Sigmoid colon (tissue), 7 donors: ENCODE data around the gene ADSL. TPM values are rescaled to one million over a fixed set of nuclear protein-coding genes. Genes with fewer than 3 reads are reported as not detected.
A peak's percentile ranks its signal among the peaks of the same experiment; 100 is the strongest.

Source experiments
- DNase-seq: peaks from one replicate; pipeline ENCODE4 v3.0.0-alpha.2; 2019
- H3K27ac ChIP-seq, 4 donors: fragments of 200-600 bp; sonication (generic); one replicate each; pipeline ENCODE4 v1.5.1; 2016 to 2019; ENCODE audit warnings: mild to moderate bottlenecking in 1 of 4
- H3K27me3 ChIP-seq, 3 donors: fragments of 200-600 bp; sonication (generic); one replicate each; pipeline ENCODE4 v1.5.1; 2019; ENCODE audit warnings: mild to moderate bottlenecking in 1 of 3
- H3K36me3 ChIP-seq, 4 donors: fragments of 200-600 bp; sonication (generic); one replicate each; pipeline ENCODE4 v1.5.1; 2016 to 2019
- H3K4me1 ChIP-seq, 4 donors: fragments of 200-600 bp; sonication (generic); one replicate each; pipeline ENCODE4 v1.5.1; 2017 to 2019
- H3K4me3 ChIP-seq, 4 donors: fragments of 200-600 bp; sonication (generic); one replicate each; pipeline ENCODE4 v1.5.1; 2017 to 2019; ENCODE audit warnings: mild to moderate bottlenecking in 2 of 4, moderate library complexity in 1 of 4
- H3K9me3 ChIP-seq, 4 donors: fragments of 200-600 bp in 3 of 4; sonication (generic) in 3 of 4; one replicate each; pipeline versions ENCODE4 v1.5.1 to v1.6.1; 2013 to 2019
- EP300 ChIP-seq, 4 donors: sonication (generic); formaldehyde crosslinking; IDR thresholded peaks; one replicate each; pipeline ENCODE4 v1.6.1; 2017; ENCODE audit warnings: antibody characterized with exemption in 4 of 4
- POLR2A ChIP-seq, 2 donors: fragments of 450-650 bp; IDR thresholded peaks; one replicate each; pipeline ENCODE4 v1.6.1; 2016; ENCODE audit warnings: antibody characterized with exemption in 2 of 2, mild to moderate bottlenecking in 2 of 2, moderate library complexity in 2 of 2
- POLR2AphosphoS5 ChIP-seq, 4 donors: sonication (generic); formaldehyde crosslinking; IDR thresholded peaks; one replicate each; pipeline ENCODE4 v1.6.1; 2017; ENCODE audit warnings: antibody characterized with exemption in 4 of 4
- WGBS, 2 donors: extraction: QIAGEN DNeasy Blood & Tissue Kit; methylation state at CpG; one replicate each; pipeline ENCODE4 v1.1.7; 2013; 5-methylcytosine and 5-hydroxymethylcytosine counted together
- intact Hi-C: fragments of 100-400 bp; cut with DNase I; formaldehyde crosslinking; loops from one replicate; pipeline ENCODE4 v1.15.1; 2023
- polyA plus RNA-seq, 3 donors: library from polyadenylated mRNA; stranded (reverse); fragments of 200-250 nt; gene quantifications; one replicate each; pipeline ENCODE4 v1.2.3, GENCODE V29; 2013
- total RNA-seq, 4 donors: library from RNA; depleted of rRNA; stranded (reverse); fragments of >200 nt; gene quantifications; one replicate each; pipeline ENCODE4 v1.1.0, GENCODE V29; 2016
- TF ChIP-seq, protein P1 (sequence below), 4 experiments: fragments of 450-650 bp in 3 of 4; fragments of 200-600 bp in 1 of 4; IDR thresholded peaks; one replicate each; pipeline ENCODE4 v1.5.1; 2016 to 2019; ENCODE audit warnings: antibody characterized with exemption in 4 of 4, mild to moderate bottlenecking in 3 of 4, moderate library complexity in 2 of 4
- donor health status: healthy with polysubstance abuse.
- donor health status: Bipolar disorder and iron deficiency.
- donor health status: healthy.

ADSL gene
- total and polyA plus RNA-seq, 7 donors = 34.0 to 469 (median 86.7) TPM

DNA sequence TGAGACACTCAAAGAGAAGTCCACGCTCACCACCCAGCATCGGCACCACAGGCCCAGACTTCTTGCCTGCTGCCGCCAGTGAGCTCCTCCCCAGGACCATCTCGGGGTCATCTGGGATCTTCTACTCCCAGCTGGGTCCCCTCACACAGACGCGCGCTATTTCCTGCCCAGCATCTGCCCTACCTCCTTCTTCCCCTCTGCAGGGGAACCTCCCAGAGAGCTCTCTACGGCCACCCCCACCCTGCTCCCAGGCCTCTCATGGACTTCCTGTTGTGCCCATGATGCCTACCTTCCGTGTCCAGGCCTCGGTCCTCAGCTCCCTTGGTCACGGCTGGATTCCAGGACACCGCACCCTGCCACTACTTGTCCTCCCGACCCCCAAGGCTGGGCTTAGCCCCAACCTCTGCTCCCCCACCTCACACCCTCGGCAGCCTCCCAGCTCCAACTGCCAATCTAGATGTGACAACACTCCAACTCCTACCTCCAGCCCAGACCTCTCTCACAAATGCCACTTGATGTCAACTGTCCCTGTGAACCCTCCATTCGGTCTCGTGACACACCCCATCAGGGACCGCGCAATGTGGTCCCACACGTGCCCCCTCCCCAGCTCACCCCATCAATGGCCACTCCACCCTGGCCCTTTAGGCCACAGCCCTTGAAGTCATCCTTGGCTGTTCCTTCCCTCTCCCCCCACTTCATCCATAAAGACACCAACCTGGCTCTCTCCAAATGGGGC, 69.4 kb downstream of the ADSL start:
- peaks cover 0 to 16% (median 7%) of the 10 kb centered on the region in 4 donors for H3K4me1 ChIP-seq
- TF ChIP-seq POLR2AphosphoS5 (IDR thresholded peaks at IDR 0.05) = peak in 1 of 4 donors; percentile 18
- no peak for TF ChIP-seq POLR2A (IDR thresholded peaks at IDR 0.05)
- H3K9me3 ChIP-seq = no peaks in the 10 kb centered on the region
- H3K27ac ChIP-seq = peak overlapping the region in 2 of 4 donors; percentile 35 to 40
- no peaks in the 10 kb centered on the region for H3K27me3 ChIP-seq
- H3K36me3 ChIP-seq = peaks cover 18 to 65% (median 43%) of the 10 kb centered on the region in 4 donors
- no peak for DNase-seq
- H3K4me3 ChIP-seq = no peak overlapping the region
- intact Hi-C loops = no loop called here
- WGBS, 2 donors = 55 to 77% methylated on average over 19 of the region's 19 CpGs

DNA sequence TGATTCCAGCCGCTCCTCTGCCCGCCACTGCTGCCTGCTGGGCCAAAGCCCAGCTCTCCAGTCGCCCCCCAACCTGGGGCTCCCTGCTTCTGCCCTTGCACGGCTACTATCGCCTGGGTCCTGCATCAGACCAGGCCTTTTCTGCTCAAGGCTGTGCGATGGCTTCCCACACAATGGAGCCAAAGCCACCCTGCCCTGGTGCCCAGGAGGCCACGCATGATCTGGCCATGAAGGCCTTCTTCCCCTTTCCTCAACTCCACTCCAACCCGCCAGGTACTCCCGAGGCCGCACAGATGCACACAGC, 69.9 kb downstream of the ADSL start:
- Histone ChIP-seq H3K27me3 (no peaks in the 10 kb centered on the region), H3K9me3 (no peaks in the 10 kb centered on the region), H3K27ac (peak overlapping the region in 2 of 4 donors; percentile 35 to 40), H3K4me3 (no peak overlapping the region), H3K4me1 (peaks cover 0 to 16% (median 7%) of the 10 kb centered on the region in 4 donors), H3K36me3 (peaks cover 23 to 65% (median 40%) of the 10 kb centered on the region in 4 donors)
- no peak for TF ChIP-seq POLR2A (IDR thresholded peaks at IDR 0.05)
- no peak for TF ChIP-seq EP300 (IDR thresholded peaks at IDR 0.05)
- intact Hi-C loops = no loop called here
- WGBS, 2 donors = 92 to 97% methylated on average over 10 of the region's 10 CpGs
- no peak for DNase-seq

- no peaks in the 10 kb centered on the region for H3K9me3 ChIP-seq
- H3K27ac ChIP-seq = no peak overlapping the region
- TF ChIP-seq POLR2AphosphoS5 (IDR thresholded peaks at IDR 0.05) (no peak), POLR2A (IDR thresholded peaks at IDR 0.05) (no peak), EP300 (IDR thresholded peaks at IDR 0.05) (no peak)
- TF ChIP-seq, protein P1, sequence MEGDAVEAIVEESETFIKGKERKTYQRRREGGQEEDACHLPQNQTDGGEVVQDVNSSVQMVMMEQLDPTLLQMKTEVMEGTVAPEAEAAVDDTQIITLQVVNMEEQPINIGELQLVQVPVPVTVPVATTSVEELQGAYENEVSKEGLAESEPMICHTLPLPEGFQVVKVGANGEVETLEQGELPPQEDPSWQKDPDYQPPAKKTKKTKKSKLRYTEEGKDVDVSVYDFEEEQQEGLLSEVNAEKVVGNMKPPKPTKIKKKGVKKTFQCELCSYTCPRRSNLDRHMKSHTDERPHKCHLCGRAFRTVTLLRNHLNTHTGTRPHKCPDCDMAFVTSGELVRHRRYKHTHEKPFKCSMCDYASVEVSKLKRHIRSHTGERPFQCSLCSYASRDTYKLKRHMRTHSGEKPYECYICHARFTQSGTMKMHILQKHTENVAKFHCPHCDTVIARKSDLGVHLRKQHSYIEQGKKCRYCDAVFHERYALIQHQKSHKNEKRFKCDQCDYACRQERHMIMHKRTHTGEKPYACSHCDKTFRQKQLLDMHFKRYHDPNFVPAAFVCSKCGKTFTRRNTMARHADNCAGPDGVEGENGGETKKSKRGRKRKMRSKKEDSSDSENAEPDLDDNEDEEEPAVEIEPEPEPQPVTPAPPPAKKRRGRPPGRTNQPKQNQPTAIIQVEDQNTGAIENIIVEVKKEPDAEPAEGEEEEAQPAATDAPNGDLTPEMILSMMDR (IDR thresholded peaks at IDR 0.05) = no peak
- H3K4me1 ChIP-seq = peaks cover 0 to 16% (median 7%) of the 10 kb centered on the region in 4 donors
- H3K4me3 ChIP-seq = no peak overlapping the region
- whole genome bisulfite sequencing, 2 donors = 89 to 95% methylated on average over 11 of the region's 11 CpGs
- no peak for DNase-seq
- H3K36me3 ChIP-seq = peaks cover 24 to 65% (median 37%) of the 10 kb centered on the region in 4 donors
- intact Hi-C loops = no loop called here
- H3K27me3 ChIP-seq = no peaks in the 10 kb centered on the region
Observed at GRCh38 chr22:40416636-40417035, 70.3 kb downstream of the ADSL start.

DNA sequence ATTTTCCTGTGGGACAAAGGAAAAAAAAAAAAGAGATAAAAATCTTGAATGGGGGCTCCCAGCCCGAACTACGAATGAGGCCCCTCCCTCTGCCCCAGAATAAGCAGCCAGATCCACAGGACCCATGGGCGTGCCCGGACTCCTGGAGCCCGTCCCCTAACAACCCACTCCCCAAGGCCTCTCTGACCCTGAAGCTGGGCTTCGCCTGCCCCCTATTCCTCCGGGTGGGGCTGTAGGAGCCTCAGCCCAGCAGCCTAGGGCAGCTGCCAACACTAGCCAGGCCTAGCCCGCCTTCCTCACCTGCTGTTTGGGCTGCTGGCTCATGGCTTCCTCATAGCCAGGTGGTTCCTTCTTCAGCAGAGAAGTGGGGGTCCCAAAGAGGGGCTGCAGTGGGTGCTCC, 70.7 kb downstream of the ADSL start:
- WGBS, 2 donors = 92 to 95% methylated on average over 8 of the region's 8 CpGs
- Histone ChIP-seq H3K9me3 (no peaks in the 10 kb centered on the region), H3K27me3 (no peaks in the 10 kb centered on the region), H3K4me1 (peaks cover 0 to 16% (median 7%) of the 10 kb centered on the region in 4 donors), H3K4me3 (no peak overlapping the region), H3K27ac (no peak overlapping the region), H3K36me3 (peaks cover 24 to 64% (median 37%) of the 10 kb centered on the region in 4 donors)
- intact Hi-C loops = no loop called here
- no peak for TF ChIP-seq POLR2A (IDR thresholded peaks at IDR 0.05)
- TF ChIP-seq, protein P1 (IDR thresholded peaks at IDR 0.05) = no peak
- TF ChIP-seq EP300 (IDR thresholded peaks at IDR 0.05) = no peak
- no peak for TF ChIP-seq POLR2AphosphoS5 (IDR thresholded peaks at IDR 0.05)
- no peak for DNase-seq

GRCh38 chr22:40417881-40418280, 71.6 kb downstream of the ADSL start:
- H3K9me3 ChIP-seq = no peaks in the 10 kb centered on the region
- H3K27ac ChIP-seq = peak overlapping the region in 1 of 4 donors; percentile 38
- peaks cover 0 to 16% (median 7%) of the 10 kb centered on the region in 4 donors for H3K4me1 ChIP-seq
- H3K36me3 ChIP-seq = peaks cover 26 to 65% (median 42%) of the 10 kb centered on the region in 4 donors
- H3K4me3 ChIP-seq = no peak overlapping the region
- DNase-seq = no peak
- TF ChIP-seq POLR2A (IDR thresholded peaks at IDR 0.05) (no peak), EP300 (IDR thresholded peaks at IDR 0.05) (no peak), POLR2AphosphoS5 (IDR thresholded peaks at IDR 0.05) (no peak)
- TF ChIP-seq, protein P1 (IDR thresholded peaks at IDR 0.05) = no peak
- no peaks in the 10 kb centered on the region for H3K27me3 ChIP-seq
- WGBS, 2 donors = 95 to 96% methylated on average over 5 of the region's 5 CpGs
- intact Hi-C loops = no loop called here
